ENCODE measurements around the gene ATF6.
A peak's percentile ranks its signal among the peaks of the same experiment; 100 is the strongest.

The ATF6 gene

DNA sequence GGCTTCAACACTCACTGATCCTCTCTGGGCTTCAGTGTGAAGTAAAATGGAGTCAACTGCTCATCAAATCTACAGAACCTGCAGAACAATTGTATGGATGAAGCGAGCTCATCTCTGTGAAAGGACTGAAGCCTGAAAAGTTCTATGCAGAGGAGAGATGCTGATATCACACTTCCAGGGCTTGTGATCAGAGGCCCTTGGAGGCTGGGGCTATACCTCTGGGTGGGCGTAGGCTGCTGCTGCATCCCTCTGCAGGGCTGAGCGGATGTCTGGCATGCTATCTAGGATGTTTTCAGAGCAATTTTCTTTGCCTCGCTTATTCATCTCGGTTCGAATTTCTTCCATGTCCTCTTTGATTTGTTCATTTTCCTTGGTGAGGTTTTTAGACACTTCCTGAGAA lies 240.0 kb downstream of the ATF6 start:
- DNase-seq, result no peak

DNA sequence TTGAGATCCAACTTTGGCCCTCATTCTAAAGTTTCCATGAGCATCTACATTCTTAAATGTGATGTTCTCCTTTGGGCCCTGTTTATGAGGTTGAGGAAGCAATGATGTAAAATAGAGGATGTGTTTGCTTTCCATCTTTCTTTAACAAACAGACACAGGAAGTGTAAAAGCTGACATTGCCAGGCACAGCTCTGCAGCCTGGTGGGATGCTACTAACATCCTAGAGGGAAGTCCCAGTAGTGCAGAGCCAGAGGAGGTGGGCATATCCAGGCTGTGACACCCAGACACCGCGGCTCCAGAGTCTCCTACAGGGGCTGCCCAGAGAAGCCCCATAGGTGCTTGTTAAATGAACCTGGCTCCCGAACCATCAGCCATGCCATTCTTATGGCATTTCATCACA lies 241.3 kb downstream of the ATF6 start:
- DNase-seq, result no peak

DNA sequence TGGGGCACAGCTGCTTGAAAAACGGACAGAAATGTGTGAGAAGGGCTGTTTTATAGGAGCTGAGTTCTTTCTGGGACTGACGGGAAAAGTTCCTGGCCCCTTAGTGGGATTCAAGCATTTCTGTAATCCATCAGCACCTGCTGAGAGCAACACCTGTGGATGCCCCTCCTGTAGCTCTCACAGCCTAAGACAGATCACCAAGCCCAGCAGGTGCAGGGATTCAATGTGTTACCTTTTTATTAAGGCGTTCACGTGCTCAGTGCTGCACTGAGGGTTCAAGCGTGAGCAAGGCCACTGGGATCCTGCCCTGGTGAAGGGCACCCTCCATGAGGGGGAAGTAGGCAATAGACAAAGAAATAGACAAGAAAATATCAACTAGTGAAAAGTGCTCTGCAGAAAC lies 242.7 kb downstream of the ATF6 start:
- no peak for DNase-seq

DNA sequence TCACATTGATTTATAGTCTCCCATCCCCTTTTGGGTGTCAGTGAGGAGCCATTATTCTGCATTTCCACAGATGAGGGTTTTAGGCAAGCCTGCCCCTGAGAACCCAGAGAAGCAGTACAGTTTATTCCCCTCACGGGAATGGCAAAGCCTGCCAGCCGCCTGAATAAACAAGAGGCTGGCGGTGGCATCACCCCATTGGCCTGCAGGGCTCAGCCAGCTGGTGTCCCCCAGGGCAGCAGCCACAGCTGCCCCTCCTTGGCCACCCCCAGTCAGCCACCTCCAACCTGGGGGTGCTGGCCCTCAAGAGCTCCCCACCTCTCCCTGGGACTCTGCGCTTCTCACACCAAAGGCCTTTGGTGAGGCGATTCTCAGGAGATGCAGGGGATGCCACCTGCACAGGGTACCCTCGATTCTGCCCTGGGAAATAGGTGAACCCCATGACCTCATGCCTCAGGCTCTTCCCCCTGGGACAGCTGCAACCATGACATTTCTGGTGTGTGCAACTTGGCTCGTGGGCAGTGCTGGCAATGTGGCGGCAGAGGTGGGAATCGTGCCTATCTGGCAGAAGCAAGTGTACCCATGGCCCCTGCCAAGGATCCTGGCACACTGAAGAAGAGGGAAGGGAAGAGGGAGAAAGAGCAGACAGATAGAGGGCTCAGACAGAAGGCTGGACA lies 243.5 kb downstream of the ATF6 start:
- no peak for DNase-seq

GRCh38 chr1:162010175-162010506 lies 244.0 kb downstream of the ATF6 start:
- no peak for DNase-seq

- DNase-seq, result peak; percentile 64
Observed at GRCh38 chr1:162011337-162012012, 245.4 kb downstream of the ATF6 start.

- no peak for DNase-seq
Observed at GRCh38 chr1:162013289-162013688, 247.2 kb downstream of the ATF6 start.

Data from HCEC 1CT (cell line).